ENCODE results near the gene RALGAPA1. TPM values are rescaled to one million over a fixed set of nuclear protein-coding genes. Genes with fewer than 3 reads are reported as not detected.

RALGAPA1 gene
- total and polyA plus RNA-seq, 7 donors, result 10.2 to 89.9 (median 58.6) TPM

- Histone ChIP-seq H3K9me3 (no peaks in the 10 kb centered on the region), H3K4me3 (no peak overlapping the region), H3K27ac (no peak overlapping the region), H3K4me1 (no peaks in the 10 kb centered on the region), H3K36me3 (peaks cover 0 to 53% (median 17%) of the 10 kb centered on the region in 4 donors), H3K27me3 (no peaks in the 10 kb centered on the region)
- TF ChIP-seq POLR2AphosphoS5 (IDR thresholded peaks at IDR 0.05) (no peak), POLR2A (IDR thresholded peaks at IDR 0.05) (no peak), EP300 (IDR thresholded peaks at IDR 0.05) (no peak), CTCF (IDR thresholded peaks at IDR 0.05) (no peak)
- no peak for DNase-seq
- intact Hi-C loops (cut with DNase I), result no loop called here
- 97 to 98% methylated on average over 5 of the region's 5 CpGs for WGBS, 2 donors
Measured at GRCh38 chr14:35725930-35726329, 83.2 kb downstream of the RALGAPA1 start.

GRCh38 chr14:35715079-35715478, 94.0 kb downstream of the RALGAPA1 start:
- no peaks in the 10 kb centered on the region for H3K9me3 ChIP-seq
- intact Hi-C loops (cut with DNase I), result no loop called here
- TF ChIP-seq POLR2AphosphoS5 (IDR thresholded peaks at IDR 0.05) (no peak), CTCF (IDR thresholded peaks at IDR 0.05) (no peak), POLR2A (IDR thresholded peaks at IDR 0.05) (no peak), EP300 (IDR thresholded peaks at IDR 0.05) (no peak)
- no peak overlapping the region for H3K4me3 ChIP-seq
- WGBS, 2 donors, result 95 to 96% methylated on average over 1 of the region's 1 CpG
- peaks cover 0 to 85% (median 7%) of the 10 kb centered on the region in 4 donors for H3K36me3 ChIP-seq
- no peaks in the 10 kb centered on the region for H3K4me1 ChIP-seq
- H3K27ac ChIP-seq, result no peak overlapping the region
- DNase-seq, result no peak
- no peaks in the 10 kb centered on the region for H3K27me3 ChIP-seq

- Histone ChIP-seq H3K4me1 (no peaks in the 10 kb centered on the region), H3K4me3 (no peak overlapping the region), H3K9me3 (no peaks in the 10 kb centered on the region), H3K36me3 (peaks cover 0 to 75% (median 3%) of the 10 kb centered on the region in 4 donors), H3K27me3 (no peaks in the 10 kb centered on the region), H3K27ac (no peak overlapping the region)
- no peak for DNase-seq
- TF ChIP-seq POLR2A (IDR thresholded peaks at IDR 0.05) (no peak), EP300 (IDR thresholded peaks at IDR 0.05) (no peak), POLR2AphosphoS5 (IDR thresholded peaks at IDR 0.05) (no peak), CTCF (IDR thresholded peaks at IDR 0.05) (no peak)
- intact Hi-C loops (cut with DNase I), result no loop called here
- 98 to 99% methylated on average over 3 of the region's 3 CpGs for WGBS, 2 donors
Measured at GRCh38 chr14:35712466-35712865, 96.6 kb downstream of the RALGAPA1 start.

GRCh38 chr14:35708062-35708461, 101.0 kb downstream of the RALGAPA1 start:
- H3K27me3 ChIP-seq, result no peaks in the 10 kb centered on the region
- H3K4me3 ChIP-seq, result no peak overlapping the region
- peaks cover 0 to 62% (median 1%) of the 10 kb centered on the region in 4 donors for H3K36me3 ChIP-seq
- no peak overlapping the region for H3K27ac ChIP-seq
- 95 to 99% methylated on average over 1 of the region's 1 CpG for WGBS, 2 donors
- no peaks in the 10 kb centered on the region for H3K9me3 ChIP-seq
- H3K4me1 ChIP-seq, result no peaks in the 10 kb centered on the region
- TF ChIP-seq EP300 (IDR thresholded peaks at IDR 0.05) (no peak), CTCF (IDR thresholded peaks at IDR 0.05) (no peak), POLR2AphosphoS5 (IDR thresholded peaks at IDR 0.05) (no peak), POLR2A (IDR thresholded peaks at IDR 0.05) (no peak)
- DNase-seq, result no peak
- intact Hi-C loops (cut with DNase I), result no loop called here

- Histone ChIP-seq H3K27ac (no peak overlapping the region), H3K4me3 (no peak overlapping the region), H3K4me1 (no peaks in the 10 kb centered on the region), H3K9me3 (no peaks in the 10 kb centered on the region), H3K36me3 (peaks cover 0 to 40% (median 2%) of the 10 kb centered on the region in 4 donors), H3K27me3 (no peaks in the 10 kb centered on the region)
- TF ChIP-seq POLR2AphosphoS5 (IDR thresholded peaks at IDR 0.05) (no peak), CTCF (IDR thresholded peaks at IDR 0.05) (no peak), POLR2A (IDR thresholded peaks at IDR 0.05) (no peak), EP300 (IDR thresholded peaks at IDR 0.05) (no peak)
- DNase-seq, result no peak
- WGBS, 2 donors, result 96 to 98% methylated on average over 2 of the region's 2 CpGs
- intact Hi-C loops (cut with DNase I), result no loop called here
Measured at GRCh38 chr14:35705636-35706035, 103.5 kb downstream of the RALGAPA1 start.

All from sigmoid colon (tissue), 7 donors.